Measurements from ENCODE around the gene OGG1. TPM values are rescaled to one million over a fixed set of nuclear protein-coding genes. Genes with fewer than 3 reads are reported as not detected.

The OGG1 gene
- total and polyA plus RNA-seq, 9 of the 15 experiments (the other 6 are each of a cell fraction or from before 2014, with no cell fraction given) = 6.6 to 33.0 (median 24.4) TPM

DNA sequence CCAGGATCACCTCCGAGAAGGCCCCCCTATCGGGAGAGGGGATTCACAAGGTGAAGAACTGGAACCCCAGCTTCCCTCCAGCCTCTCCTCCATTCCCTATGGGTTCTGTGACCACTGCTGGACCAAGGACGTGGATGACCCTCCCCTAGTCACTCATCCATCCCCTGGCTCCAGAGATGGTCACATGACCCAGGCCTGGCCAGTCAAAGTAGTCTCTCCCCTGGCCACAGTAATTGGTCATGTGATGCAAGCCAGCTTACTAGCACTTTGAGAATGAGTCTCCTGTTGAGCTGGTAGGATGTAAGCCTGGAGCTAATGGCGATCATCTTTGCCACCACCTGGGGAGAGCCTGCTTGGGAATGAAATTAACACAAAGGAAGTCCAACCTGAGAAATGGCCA is 16.1 kb downstream of the OGG1 start (continued):
- TF ChIP-seq RBM14 (IDR thresholded peaks at IDR 0.05; ENCODE audit: borderline replicate concordance, insufficient read depth, low read depth, low read length) (no peak), ZZZ3 (IDR thresholded peaks at IDR 0.05) (no peak), ZNF79 (CRISPR knock-in tag; IDR thresholded peaks at IDR 0.05; ENCODE audit: low read depth) (no peak), NFE2 (IDR thresholded peaks at IDR 0.05; ENCODE audit: low read depth) (no peak), KLF1 (tag; IDR thresholded peaks at IDR 0.05) (no peak), ZKSCAN3 (CRISPR knock-in tag; IDR thresholded peaks at IDR 0.05) (no peak), PTRF (tag; IDR thresholded peaks at IDR 0.05) (no peak)
- TF ChIP-seq, protein P1, sequence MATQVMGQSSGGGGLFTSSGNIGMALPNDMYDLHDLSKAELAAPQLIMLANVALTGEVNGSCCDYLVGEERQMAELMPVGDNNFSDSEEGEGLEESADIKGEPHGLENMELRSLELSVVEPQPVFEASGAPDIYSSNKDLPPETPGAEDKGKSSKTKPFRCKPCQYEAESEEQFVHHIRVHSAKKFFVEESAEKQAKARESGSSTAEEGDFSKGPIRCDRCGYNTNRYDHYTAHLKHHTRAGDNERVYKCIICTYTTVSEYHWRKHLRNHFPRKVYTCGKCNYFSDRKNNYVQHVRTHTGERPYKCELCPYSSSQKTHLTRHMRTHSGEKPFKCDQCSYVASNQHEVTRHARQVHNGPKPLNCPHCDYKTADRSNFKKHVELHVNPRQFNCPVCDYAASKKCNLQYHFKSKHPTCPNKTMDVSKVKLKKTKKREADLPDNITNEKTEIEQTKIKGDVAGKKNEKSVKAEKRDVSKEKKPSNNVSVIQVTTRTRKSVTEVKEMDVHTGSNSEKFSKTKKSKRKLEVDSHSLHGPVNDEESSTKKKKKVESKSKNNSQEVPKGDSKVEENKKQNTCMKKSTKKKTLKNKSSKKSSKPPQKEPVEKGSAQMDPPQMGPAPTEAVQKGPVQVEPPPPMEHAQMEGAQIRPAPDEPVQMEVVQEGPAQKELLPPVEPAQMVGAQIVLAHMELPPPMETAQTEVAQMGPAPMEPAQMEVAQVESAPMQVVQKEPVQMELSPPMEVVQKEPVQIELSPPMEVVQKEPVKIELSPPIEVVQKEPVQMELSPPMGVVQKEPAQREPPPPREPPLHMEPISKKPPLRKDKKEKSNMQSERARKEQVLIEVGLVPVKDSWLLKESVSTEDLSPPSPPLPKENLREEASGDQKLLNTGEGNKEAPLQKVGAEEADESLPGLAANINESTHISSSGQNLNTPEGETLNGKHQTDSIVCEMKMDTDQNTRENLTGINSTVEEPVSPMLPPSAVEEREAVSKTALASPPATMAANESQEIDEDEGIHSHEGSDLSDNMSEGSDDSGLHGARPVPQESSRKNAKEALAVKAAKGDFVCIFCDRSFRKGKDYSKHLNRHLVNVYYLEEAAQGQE (IDR thresholded peaks at IDR 0.05; ENCODE audit: borderline replicate concordance) = peak; percentile 58
- TF ChIP-seq, protein P1 (CRISPR knock-in tag; IDR thresholded peaks at IDR 0.05; ENCODE audit: low read depth) = no peak
- TF ChIP-seq, protein P2, sequence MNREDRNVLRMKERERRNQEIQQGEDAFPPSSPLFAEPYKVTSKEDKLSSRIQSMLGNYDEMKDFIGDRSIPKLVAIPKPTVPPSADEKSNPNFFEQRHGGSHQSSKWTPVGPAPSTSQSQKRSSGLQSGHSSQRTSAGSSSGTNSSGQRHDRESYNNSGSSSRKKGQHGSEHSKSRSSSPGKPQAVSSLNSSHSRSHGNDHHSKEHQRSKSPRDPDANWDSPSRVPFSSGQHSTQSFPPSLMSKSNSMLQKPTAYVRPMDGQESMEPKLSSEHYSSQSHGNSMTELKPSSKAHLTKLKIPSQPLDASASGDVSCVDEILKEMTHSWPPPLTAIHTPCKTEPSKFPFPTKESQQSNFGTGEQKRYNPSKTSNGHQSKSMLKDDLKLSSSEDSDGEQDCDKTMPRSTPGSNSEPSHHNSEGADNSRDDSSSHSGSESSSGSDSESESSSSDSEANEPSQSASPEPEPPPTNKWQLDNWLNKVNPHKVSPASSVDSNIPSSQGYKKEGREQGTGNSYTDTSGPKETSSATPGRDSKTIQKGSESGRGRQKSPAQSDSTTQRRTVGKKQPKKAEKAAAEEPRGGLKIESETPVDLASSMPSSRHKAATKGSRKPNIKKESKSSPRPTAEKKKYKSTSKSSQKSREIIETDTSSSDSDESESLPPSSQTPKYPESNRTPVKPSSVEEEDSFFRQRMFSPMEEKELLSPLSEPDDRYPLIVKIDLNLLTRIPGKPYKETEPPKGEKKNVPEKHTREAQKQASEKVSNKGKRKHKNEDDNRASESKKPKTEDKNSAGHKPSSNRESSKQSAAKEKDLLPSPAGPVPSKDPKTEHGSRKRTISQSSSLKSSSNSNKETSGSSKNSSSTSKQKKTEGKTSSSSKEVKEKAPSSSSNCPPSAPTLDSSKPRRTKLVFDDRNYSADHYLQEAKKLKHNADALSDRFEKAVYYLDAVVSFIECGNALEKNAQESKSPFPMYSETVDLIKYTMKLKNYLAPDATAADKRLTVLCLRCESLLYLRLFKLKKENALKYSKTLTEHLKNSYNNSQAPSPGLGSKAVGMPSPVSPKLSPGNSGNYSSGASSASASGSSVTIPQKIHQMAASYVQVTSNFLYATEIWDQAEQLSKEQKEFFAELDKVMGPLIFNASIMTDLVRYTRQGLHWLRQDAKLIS (CRISPR knock-in tag; IDR thresholded peaks at IDR 0.05) = no peak
- TF ChIP-seq, protein P3, sequence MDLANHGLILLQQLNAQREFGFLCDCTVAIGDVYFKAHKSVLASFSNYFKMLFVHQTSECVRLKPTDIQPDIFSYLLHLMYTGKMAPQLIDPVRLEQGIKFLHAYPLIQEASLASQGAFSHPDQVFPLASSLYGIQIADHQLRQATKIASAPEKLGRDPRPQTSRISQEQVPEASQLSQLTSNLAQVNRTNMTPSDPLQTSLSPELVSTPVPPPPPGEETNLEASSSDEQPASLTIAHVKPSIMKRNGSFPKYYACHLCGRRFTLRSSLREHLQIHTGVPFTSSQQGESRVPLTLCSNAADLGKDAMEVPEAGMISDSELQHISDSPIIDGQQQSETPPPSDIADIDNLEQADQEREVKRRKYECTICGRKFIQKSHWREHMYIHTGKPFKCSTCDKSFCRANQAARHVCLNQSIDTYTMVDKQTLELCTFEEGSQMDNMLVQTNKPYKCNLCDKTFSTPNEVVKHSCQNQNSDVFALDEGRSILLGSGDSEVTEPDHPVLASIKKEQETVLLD (IDR thresholded peaks at IDR 0.05) = no peak
- TF ChIP-seq, protein P4, sequence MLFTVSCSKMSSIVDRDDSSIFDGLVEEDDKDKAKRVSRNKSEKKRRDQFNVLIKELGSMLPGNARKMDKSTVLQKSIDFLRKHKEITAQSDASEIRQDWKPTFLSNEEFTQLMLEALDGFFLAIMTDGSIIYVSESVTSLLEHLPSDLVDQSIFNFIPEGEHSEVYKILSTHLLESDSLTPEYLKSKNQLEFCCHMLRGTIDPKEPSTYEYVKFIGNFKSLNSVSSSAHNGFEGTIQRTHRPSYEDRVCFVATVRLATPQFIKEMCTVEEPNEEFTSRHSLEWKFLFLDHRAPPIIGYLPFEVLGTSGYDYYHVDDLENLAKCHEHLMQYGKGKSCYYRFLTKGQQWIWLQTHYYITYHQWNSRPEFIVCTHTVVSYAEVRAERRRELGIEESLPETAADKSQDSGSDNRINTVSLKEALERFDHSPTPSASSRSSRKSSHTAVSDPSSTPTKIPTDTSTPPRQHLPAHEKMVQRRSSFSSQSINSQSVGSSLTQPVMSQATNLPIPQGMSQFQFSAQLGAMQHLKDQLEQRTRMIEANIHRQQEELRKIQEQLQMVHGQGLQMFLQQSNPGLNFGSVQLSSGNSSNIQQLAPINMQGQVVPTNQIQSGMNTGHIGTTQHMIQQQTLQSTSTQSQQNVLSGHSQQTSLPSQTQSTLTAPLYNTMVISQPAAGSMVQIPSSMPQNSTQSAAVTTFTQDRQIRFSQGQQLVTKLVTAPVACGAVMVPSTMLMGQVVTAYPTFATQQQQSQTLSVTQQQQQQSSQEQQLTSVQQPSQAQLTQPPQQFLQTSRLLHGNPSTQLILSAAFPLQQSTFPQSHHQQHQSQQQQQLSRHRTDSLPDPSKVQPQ (CRISPR knock-in tag; IDR thresholded peaks at IDR 0.05; ENCODE audit: borderline replicate concordance) = no peak
